HG02798 (cell line): ENCODE measurements around the gene MSRB3.
"Not testable (repeated sequence)": the region's sequence is repeated elsewhere in the genome, so short reads cannot be mapped to it uniquely, and the experiment has no call there.

Source experiments
- ATAC-seq: cut with Tn5 transposase; IDR thresholded peaks from one replicate; pipeline ENCODE4 v1.9.1; 2021; ENCODE audit warnings: mild to moderate bottlenecking; ENCODE audit not compliant: unreplicated experiment, poor library complexity

The MSRB3 gene

GRCh38 chr12:65444996-65445395 lies 166.5 kb downstream of the MSRB3 start:
- ATAC-seq = no peak

DNA sequence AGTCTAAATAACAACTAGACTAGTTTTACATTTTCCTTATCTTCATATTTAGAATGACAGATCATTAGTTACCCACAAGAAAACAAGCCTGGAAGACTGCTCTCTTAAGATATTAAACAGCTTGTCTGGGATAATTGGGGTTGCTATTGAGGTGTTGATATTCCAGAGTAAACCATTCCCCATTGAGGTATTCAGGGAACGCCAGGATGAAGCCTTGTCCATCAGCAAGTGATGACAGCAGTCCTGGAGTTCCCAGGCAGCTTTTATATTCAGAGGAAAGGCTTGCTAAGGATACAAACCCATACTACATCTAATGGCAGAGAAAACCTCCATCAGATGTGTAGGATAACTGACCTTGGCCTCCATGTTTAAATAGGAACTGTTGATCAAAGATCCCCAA lies 168.4 kb downstream of the MSRB3 start:
- ATAC-seq = no peak

DNA sequence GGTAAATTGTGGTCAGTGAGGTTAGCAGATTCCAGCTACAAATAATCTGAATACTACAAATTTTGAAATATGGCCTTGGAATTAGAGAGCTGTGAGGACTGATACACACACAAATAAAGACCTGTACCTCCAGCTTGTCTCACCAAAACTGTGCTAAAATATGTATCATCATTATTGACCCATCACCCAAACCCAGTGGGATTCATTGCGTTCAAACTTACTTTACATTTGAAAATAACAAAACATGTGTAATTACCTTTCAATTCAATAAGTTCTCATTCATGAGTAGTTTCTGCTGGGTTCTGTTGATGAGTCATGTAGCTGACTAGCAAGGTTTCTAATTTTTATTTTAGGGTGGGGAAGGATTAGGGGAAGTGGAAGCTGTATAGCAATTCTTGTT lies 170.9 kb downstream of the MSRB3 start:
- no peak for ATAC-seq

GRCh38 chr12:65450625-65451024 lies 172.1 kb downstream of the MSRB3 start:
- no peak for ATAC-seq

- ATAC-seq = no peak
Observed at GRCh38 chr12:65454115-65454787, 175.8 kb downstream of the MSRB3 start.

GRCh38 chr12:65457341-65457740 lies 178.9 kb downstream of the MSRB3 start:
- ATAC-seq = not testable (repeated sequence)

- ATAC-seq = no peak
Observed at GRCh38 chr12:65458718-65459117, 180.2 kb downstream of the MSRB3 start.

DNA sequence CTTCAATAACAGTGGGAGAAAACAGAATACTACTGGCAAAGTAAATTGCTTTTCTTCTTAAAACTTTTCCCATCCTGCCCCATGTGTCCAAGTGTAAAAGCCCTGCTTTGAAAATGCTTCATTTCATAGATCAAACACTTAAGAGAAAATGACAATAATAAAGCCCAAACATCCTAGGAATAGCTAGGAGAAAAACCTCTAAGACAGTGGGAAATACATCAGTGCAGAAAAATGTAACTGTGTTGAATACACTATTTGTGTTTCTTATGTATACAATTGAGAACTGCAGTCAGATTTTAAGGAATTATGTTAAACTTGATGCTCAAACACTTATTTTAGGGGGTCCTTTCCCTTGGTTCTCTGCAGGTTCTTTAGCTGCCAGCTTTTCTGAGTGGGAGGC lies 181.1 kb downstream of the MSRB3 start:
- ATAC-seq = no peak

DNA sequence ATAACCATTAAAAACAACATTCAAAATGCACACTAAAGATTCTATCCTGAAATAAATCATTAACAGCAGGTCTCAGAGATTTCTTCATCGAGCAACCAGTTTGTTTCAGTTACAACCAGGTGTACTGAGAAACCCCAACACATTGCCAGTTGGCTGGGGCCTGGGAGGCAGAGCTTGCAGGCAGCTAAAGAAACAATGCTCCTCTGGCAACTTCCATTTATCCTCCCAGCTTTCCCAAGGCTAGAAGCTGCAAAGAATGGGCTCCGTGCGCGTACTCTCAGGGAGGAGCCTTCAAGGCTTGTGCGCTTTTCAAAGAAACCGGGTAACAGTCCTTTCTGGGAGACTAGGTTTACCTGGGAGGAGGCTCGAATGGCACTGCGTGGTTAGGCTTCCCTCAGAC lies 181.6 kb downstream of the MSRB3 start:
- ATAC-seq = no peak

DNA sequence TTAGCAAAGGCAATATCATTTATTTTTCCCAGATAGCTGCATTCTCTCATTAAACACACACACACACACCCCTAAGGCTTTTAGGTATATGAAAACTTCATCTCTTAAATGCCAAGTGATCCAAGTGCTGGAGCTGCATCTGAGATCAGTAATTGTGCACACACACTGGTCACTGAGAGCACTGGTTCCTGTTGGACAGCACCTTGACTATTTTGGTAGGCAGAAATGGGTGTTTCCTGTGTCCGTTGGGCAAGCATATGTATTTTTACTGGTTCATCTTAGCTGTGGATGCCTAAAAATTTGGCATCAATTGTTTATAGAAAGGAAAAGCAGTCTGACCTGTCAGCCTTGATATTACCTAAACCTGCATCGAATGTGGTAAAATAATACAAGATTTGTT lies 182.5 kb downstream of the MSRB3 start:
- ATAC-seq = no peak

GRCh38 chr12:65462484-65462883 lies 184.0 kb downstream of the MSRB3 start:
- ATAC-seq = no peak

DNA sequence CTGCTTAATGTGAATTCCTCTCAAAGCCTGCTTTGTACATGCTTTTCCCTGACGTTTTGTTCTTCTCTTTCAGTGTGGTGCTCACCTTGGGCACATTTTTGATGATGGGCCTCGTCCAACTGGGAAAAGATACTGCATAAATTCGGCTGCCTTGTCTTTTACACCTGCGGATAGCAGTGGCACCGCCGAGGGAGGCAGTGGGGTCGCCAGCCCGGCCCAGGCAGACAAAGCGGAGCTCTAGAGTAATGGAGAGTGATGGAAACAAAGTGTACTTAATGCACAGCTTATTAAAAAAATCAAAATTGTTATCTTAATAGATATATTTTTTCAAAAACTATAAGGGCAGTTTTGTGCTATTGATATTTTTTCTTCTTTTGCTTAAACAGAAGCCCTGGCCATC lies 184.6 kb downstream of the MSRB3 start:
- no peak for ATAC-seq

DNA sequence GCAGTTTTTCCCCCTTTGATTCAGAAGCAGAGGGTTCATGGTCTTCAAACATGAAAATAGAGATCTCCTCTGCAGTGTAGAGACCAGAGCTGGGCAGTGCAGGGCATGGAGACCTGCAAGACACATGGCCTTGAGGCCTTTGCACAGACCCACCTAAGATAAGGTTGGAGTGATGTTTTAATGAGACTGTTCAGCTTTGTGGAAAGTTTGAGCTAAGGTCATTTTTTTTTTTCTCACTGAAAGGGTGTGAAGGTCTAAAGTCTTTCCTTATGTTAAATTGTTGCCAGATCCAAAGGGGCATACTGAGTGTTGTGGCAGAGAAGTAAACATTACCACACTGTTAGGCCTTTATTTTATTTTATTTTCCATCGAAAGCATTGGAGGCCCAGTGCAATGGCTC lies 185.1 kb downstream of the MSRB3 start:
- no peak for ATAC-seq

DNA sequence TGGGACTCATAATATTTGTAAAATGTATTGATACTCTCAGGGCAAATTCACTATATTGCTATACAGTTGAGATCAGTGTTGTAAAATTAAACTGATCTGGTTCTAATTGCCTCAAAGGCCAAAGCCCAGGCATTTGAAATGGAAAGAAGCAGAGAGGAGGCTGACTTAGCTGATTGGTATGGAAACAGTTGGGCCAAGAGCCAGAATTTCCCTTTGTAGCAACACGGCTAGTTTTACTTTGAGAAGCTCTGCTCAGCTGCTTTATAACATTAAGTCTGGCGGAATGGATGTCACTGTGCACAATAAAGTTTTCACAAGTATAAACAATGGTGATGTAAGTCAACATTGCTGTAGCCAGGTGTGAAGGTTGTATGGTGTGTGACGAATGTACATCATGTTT lies 186.4 kb downstream of the MSRB3 start:
- ATAC-seq = no peak

GRCh38 chr12:65465766-65466547 lies 187.5 kb downstream of the MSRB3 start:
- ATAC-seq = no peak

- ATAC-seq = no peak
Observed at GRCh38 chr12:65466911-65467310, 188.4 kb downstream of the MSRB3 start.

DNA sequence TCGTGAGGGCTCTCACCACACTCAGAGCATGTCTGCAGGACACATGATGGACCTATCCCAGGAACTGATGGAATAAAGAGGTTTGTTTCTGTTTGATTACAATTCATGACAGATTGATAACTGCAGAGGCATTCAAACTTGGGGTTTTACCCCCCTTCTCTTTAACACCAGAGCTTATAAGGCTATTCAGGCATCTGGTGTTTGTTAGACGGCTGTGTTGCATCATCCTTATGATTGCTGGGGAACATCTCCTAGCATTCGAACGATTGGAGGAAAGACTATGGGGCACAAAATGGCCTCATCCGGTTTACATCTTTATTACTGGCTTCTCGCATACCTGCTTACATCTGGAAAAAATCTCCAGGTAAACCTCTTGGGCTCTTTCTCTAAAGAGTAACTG lies 191.8 kb downstream of the MSRB3 start:
- no peak for ATAC-seq

- no peak for ATAC-seq
Observed at GRCh38 chr12:65472079-65472478, 193.6 kb downstream of the MSRB3 start.

DNA sequence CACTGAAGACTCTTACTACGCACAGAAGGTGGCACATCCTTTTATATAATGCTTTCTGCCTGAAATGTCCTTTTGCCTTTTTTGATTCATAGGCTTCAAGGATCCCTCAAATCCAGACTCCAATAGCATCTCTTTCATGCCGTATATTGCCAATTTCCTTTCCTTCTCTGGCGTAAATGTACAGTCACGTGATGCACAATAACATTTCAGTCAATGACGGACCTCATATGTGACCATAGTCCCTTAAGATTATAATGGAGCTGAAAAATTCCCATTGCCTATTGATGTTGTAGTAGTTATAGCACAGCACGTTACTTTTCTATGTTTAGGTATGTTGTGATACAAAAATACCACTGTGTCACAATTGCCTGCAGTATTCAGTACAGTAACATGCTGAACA lies 196.3 kb downstream of the MSRB3 start:
- no peak for ATAC-seq

DNA sequence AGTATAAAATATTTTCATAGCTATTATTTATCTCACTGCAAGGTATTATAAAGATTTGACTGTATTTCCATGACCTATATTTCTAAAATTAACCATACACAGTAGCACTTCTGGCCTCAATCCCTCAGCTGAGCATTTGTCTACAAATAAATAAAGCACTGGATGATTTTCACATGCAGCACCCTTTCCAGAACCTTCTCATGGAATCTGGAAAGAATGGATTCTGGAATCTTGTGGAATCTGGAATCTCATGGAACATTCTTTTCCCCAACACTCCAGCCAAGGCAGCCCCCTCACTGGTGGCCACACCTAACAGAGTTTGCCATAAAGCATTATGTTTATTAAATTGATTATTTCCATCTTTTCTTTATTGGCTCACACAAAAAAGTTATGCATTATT lies 199.2 kb downstream of the MSRB3 start:
- ATAC-seq = no peak

DNA sequence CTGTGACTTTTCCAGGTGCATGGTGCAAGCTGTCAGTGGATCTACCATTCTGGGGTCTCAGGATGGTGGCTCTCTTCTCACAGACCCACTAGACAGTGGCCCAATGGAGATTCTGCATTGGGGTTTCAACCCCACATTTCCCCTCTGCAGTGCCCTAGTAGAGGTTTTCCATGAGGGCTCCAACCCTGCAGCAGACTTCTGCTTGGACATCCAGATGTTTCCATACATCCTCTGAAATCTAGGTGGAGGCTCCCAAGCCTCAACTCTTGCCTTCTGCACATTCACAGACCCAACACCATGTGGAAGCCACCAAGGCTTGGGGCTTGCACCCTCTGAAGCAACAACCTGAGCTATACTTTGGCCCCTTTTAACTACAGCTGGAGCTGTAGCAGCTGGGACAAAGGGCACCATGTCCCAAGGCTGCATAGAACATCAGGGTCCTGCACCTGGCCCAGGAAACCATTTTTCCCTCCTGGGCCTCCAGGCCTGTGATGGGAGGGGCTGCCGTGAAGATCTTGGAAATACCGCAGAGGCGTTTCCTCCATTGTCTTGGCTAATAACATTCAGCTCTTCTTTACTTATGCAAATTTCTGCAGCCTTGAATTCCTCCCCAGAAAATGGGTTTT lies 205.5 kb downstream of the MSRB3 start:
- not testable (repeated sequence) for ATAC-seq

DNA sequence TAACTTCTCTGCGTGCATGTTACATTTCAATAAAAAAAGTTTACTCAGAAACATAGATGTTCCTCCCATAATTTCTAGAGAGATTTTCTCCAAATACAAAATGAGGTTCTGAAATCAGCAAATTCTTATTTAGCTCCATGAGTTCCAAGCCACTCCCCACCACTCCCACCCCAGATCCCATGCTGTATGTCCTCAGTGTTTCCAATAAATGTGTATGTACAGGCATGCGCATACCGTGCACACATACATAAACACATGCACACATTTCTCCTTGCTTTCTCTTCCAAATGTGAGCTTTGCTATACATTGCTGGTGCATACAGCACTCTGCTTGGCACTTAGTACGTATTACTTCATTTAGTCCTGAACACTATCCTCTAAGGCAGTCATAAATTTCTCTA lies 209.7 kb downstream of the MSRB3 start:
- no peak for ATAC-seq
